ENCODE results near the gene ITGBL1.

- no peak for TF ChIP-seq CTCF (conservative IDR thresholded peaks at IDR 0.05; ENCODE audit: low read depth in 2 of 2)
- TF ChIP-seq POLR2AphosphoS5 (IDR thresholded peaks at IDR 0.05; ENCODE audit: low read depth) = no peak
- TF ChIP-seq REST (IDR thresholded peaks at IDR 0.05; ENCODE audit: unreplicated experiment) = no peak
- no peak for TF ChIP-seq NANOG (IDR thresholded peaks at IDR 0.05; ENCODE audit: borderline replicate concordance)
Observed at GRCh38 chr13:101575581-101575980, 123.1 kb downstream of the ITGBL1 start.

Data from GM23338 (cell line).